ENCODE measurements around the gene THOC1.

DNA sequence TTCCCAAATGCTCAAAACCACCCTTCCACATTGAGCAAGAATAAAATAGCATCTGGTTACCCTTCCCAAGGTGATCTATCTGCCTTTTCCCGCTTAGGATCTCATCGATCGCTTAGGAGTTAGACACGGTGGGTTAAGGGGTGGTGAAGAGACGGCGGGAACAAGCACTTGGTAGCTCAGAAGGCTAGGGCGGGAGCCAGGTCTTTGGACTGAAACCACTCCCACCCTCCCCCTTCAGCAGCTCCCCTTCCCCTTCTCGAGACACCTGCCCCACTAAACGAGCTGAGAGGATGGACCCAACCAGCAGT is 513 bp downstream of the THOC1 start:
- TF ChIP-seq, protein P1, sequence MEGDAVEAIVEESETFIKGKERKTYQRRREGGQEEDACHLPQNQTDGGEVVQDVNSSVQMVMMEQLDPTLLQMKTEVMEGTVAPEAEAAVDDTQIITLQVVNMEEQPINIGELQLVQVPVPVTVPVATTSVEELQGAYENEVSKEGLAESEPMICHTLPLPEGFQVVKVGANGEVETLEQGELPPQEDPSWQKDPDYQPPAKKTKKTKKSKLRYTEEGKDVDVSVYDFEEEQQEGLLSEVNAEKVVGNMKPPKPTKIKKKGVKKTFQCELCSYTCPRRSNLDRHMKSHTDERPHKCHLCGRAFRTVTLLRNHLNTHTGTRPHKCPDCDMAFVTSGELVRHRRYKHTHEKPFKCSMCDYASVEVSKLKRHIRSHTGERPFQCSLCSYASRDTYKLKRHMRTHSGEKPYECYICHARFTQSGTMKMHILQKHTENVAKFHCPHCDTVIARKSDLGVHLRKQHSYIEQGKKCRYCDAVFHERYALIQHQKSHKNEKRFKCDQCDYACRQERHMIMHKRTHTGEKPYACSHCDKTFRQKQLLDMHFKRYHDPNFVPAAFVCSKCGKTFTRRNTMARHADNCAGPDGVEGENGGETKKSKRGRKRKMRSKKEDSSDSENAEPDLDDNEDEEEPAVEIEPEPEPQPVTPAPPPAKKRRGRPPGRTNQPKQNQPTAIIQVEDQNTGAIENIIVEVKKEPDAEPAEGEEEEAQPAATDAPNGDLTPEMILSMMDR (IDR thresholded peaks at IDR 0.05): no peak
- TF ChIP-seq EZH2phosphoT487 (IDR thresholded peaks at IDR 0.05): no peak
